Right renal cortex interstitium (tissue), 3 donors: ENCODE results near the gene BRMS1. TPM values are rescaled to one million over a fixed set of nuclear protein-coding genes. Genes with fewer than 3 reads are reported as not detected.
"Not testable (repeated sequence)": the region's sequence is repeated elsewhere in the genome, so short reads cannot be mapped to it uniquely, and the experiment has no call there.

Source experiments
- DNase-seq, 3 donors: peaks; one replicate each; pipeline ENCODE4 v3.0.0-alpha.2; 2013; ENCODE audit warnings: low read depth in 3 of 3, low spot score in 2 of 3
- polyA plus RNA-seq, 3 donors: library from polyadenylated mRNA; unstranded; fragments of 120-200 nt; gene quantifications; one replicate each; pipeline ENCODE4 v1.2.1, GENCODE V29; 2013; ENCODE audit not compliant: insufficient read length in 3 of 3

BRMS1 gene
- polyA plus RNA-seq, 3 donors: 30.7 to 32.0 (median 31.3) TPM

DNA sequence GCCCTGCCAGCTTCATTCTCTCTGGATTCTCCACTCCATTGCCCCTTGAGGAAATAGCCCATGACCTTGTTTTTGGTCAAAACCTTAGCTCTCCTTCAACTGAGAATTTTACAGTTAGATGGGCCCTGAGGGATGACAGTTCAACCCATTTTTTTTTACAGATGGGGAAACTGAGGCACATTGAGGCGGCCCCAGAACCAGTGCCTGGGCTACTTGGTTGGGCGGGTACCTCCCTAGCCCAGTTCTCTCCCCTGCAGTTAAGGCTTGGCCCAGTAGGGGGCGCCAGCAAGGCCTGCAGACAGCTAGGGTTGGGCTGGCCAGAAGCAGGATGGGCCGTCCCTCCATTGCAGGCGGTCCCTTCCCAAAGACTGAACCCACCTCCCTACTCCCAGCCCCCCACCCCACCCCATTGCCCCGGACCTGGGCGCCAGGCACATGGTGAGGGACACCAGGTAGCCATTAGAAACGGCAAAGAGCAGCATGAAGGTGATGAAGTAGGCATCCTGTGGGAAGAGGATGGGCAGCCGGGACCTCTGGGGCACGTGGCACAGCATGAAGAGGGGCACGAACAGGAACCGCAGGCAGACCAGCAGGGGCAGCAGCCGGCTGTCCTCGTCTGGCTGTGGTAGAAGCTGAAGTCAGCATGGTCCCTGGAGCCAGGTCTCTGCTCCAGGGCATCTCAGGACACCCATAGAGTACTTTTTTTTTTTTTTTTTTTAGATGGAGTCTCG is 19.1 kb upstream of the BRMS1 start:
- DNase-seq: no peak

DNA sequence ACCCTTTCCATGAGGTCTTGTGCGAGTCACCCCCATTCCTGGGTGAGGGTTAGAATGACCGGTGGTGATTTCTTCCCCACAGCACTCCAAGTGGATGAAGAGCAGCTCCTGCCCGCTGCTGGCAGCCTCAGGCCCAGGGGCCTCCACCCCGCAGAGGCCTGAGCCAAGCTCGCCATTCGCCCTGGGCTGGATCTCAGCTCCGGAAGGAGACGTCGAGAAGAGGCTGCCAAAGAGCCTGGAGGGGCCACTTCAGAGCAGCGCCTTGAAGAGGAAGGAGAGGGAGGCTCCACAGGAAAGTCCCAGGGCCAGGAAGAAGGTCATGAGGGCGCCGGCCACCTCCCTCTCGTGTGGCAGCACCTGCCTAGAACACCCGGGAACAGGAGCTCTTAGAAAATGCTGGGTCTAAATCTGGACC is 18.3 kb upstream of the BRMS1 start:
- no peak for DNase-seq

DNA sequence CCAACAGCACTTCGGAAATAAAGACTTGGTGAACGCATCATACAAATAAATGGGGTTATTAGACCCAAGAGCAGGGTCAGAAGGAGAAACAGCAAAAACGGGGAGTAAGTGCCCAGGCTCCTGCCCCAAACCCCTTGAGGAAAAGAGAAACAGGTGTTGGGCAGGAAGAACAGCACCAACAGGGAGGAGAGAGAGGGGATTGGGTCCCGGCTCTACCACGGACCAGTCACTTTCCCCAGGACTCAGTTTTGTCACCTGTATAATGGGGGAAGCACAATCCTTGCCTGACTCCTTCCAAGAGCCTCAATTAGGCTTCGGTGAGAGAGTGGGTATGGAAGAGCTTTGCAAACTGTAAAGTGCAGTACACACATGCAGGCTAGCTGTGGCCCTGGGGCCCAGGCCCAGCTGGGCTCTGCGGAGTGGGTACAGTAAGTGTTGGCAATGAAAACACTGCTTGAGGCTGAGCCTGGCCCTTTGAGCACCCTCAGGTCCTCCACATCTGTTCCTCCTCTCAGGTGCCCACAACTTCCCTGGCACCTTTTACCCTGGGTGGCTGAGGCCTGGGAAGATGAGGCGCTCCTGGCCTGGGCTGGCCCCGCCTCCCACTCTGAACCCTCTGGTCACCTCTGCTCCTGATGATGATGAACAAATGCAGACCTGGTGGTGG is 17.7 kb upstream of the BRMS1 start:
- no peak for DNase-seq

DNA sequence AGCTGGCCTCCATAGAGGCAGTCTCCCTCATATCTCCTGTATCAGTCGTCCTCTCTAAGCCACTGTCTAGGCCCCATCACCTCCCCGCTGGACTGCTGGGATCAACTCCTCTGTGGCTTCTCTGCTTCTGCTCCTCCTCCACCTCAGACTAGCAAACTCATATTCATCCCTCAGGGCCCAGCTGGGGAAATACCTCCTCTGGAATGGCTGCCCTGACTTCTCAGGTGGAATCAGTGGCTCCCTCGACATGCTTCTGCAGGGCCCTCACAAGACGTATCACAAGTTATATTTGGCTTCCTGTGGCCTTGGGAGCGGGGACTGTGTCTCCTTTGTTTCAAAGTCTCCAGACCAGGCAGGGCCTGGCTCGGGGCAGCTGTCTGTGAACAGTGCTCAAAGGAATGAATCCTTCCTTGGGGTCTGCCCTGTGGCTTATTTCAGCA is 16.6 kb upstream of the BRMS1 start:
- DNase-seq: no peak

DNA sequence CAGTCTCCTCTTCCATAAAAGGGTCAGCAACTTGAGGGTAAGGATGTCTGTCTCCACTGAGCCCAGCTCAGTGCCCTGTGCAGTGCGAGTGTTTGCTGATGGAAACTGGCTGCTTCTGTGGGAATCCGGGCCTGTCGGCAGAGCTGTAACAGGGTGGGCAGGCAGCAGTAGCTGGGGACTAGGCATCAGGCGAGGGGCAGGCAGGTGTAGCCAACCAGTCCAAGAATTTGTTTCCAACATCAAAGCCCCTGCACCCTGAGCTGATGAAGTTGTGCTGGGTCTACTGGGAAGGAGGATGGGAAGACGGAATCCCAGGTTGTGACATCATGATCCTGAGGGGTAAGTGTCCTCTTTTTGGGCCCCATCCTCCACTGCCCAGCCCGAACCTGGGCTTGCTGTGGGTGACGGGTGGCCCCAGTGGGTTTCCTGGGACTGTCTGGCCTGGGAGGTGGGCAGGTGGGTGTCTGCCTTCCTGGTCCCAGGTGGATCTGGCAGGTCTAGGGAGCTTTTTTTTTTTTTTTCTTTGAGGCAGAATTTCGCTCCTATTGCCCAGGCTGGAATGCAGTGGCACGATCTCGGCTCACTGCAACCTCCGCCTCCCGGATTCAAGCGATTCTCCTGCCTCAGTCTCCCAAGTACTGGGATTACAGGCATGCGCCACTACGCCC is 15.6 kb upstream of the BRMS1 start:
- no peak for DNase-seq

DNA sequence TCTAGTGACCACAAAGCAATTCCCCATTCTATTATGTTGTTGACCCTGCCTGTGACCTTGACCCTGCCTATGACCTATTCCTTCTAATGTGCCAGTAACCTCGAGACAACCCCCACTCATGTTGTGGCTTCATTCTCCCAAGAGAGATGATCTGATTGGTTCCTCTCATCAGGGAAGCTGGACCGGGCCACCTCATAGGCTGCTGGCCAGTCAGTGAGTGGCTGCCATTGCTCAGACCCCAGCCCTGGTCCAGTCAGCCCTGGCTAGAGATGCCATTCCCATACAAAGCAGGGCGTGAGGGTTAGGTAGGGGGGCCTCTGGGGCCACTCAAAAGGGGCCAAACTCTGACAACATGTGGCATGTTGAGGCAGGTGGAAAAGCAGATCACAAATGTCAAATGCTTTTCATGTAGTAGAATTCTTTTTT is 14.8 kb upstream of the BRMS1 start:
- no peak for DNase-seq

DNA sequence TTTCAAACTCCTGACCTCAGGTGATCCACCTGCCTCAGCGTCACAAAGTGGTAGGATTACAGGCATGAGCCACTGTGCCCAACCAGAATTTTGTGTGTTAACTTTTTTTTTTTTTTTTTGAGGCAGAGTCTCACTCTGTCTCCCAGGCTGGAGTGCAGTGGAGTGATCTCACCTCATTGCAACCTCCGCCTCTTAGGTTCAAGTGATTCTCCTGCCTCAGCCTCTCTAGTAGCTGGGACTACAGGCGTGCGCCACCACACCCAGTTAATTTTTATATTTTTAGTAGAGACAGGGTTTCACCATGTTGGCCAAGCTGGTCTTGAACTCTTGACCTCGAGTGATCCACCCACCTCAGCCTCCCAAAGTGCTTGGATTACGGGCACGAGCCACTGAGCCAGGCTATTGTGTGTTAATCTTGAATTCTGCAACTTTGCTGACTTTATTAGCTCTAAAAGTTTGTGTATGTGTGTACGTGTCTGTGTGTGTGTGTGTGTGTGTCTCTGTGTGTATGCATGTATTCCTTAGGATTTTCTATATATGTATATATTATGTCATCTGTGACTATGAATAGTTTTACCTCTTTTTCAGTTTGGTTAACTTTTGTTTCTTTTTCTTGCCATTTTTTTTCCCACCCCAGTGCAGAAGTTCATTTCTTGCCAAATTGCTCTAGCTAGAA is 5.8 kb upstream of the BRMS1 start:
- not testable (repeated sequence) for DNase-seq

DNA sequence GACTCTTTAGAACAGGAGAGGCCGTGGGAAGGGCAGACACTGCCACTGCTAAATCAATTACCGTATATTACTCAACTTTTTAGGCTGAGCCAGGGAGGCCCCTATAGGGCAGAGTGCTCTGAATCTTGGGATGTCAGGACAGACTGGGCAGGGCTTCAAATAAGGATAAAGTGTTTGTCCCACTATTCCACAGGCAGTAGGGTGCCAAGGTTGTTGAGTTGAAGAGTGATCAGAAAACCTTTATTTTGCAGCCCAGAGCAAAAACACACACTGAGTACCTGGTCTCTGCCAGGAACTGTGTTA is 4.1 kb upstream of the BRMS1 start:
- DNase-seq: no peak

DNA sequence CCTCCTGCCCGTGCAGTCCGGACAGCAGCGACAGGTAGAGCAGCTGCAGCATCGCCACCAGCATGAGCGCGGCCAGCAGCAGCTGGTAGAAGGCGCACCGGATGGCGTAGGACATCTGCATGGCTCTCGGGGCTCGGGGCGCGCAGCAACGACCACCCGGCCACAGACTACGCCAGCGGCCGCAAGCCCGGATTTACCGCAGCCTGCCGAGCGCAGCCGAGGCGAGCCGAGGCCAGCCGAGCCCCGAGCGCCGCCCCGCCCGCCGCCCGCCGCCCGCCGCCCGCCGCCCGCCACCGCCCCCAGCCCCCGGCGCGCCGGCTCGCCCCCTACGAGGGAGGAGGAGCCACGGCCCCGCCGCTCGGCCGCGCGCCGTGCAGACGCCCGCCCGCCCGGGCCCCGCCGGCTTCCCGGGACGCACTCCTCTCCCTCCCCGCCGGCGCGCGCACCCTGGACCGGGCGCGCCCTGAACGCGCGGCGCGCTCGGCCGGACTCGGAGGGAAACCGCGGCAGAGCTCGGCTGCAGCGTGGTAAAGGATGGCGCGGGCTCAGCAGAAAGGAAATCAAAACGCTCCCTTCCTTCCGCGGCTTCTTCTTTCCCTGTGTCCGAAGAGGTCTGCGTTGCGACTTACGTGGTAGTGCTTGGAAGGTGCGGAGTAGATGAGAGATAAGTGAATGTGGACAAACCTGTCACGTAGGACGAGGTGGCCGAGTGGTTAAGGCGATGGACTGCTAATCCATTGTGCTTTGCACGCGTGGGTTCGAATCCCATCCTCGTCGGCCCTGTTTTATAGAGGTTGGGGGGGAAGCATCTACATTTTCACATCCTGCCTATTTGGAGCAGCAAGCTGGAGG is 2.7 kb upstream of the BRMS1 start, which contains the start of gene B4GAT1:
Gene B4GAT1, minus strand, starts transcription at position 205 of the 852 bp plus-strand sequence. Its CDS starts 84 bp downstream, at position 121.
- DNase-seq: peak; percentile 86 to 89 (median 88)

DNA sequence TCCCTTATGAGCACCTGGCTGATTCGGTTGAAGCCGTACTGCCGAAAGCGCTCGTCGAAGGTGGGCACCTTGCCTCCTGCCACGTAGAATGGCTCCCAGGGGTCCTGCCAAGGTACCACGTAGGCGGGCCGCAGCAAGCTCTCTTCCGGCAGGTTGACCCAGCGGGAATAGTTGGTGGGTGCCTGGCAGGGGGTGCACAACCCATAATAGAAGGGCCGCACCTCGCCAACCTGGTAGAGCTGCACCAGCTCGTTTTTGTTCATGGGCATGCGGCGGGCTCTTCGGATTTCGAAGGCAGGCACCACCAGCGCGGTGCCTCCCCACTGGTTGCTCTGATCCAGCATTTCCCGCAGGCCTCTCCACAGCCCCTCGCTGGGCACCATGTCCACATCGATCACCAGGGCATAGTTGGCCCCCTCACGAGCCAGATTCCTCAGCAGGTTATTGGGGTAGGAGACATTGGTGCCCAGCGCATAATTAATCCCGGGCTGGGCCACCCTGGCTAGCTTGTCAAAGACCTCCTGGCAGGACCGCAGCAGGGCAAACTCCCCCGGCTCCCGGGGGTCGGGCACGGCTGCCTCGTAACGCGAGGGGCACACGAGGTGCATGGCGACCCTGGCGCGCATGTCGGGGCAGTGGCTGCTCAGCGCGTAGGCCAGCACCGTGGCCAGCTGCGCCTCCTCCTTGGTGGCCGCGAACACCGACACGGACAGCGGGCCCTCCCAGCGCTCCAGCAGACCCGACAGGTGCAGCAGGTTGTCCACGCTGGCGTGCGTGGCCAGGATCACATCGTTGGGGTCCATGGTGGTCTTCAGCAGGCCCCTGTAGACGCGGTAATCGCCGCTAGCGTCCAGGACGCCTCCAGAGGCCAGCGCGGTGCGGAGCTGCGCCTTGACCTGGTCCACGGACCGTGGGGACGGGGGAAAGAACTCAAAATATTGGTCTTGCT is 1.8 kb upstream of the BRMS1 start:
- DNase-seq: no peak

DNA sequence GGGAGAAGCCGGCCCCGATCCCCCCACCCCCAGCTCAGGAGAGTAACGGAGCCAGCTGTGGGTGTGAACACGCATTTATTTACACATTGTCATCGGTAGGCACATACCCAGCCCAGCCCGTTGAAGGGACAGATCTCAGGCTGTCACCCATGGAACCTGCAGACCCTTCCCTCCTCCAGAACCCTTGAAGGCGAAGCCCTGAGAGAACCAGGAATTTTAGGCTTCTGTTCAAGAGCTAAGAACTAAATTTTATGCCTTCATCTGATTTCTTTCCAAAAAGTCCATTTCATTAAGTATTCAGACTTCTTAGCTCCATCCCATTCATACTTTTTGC is 379 bp upstream of the BRMS1 start:
- DNase-seq: no peak

DNA sequence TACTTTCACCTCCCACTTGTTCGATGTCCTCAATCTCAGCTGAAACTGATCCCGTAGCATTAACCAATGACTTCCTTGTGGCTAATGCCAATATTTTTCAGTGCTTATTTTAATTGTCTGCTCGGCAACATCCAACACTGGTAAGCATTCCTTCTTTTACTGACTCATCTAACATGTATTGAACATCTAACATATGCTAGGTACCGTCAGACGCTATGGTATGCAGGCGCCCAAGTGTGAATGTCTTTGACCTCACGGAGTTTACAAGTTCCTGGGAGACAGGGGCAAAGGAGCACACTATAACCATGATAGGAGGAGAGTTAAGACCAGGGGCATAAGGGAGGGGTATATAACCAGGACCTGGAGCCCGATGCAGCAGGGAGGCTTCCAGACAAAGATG is 1.7 kb downstream of the BRMS1 start:
- DNase-seq: no peak

DNA sequence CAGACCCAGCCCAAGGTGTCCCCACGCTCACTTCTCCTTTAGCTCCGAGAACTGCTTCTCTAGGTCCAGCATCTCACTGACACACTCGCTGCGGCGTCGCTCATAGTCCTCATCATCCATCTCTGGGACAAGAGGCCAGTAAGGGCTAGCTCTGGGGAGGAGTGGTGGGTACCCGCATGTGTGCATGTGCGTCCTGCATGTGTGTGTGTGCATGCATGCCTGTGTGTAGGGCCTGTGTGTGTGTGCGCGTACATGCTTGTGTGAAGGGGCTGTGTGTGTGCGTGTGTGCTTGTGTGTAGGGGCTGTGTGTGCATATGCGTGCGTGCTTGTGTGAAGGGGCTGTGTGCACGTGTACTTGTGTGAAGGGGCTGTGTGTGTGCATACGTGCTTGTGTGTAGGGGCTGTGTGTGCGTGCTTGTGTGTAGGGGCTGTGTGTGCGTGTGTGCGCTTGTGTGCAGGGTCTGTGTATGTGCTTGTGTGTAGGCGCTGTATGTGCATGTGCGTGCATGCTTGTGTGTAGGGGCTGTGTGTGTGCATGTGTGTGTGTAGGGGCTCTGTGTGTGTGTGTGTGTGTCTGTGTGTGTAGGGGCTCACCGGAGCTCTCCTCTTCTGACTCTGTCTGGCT is 3.3 kb downstream of the BRMS1 start:
- DNase-seq: no peak

DNA sequence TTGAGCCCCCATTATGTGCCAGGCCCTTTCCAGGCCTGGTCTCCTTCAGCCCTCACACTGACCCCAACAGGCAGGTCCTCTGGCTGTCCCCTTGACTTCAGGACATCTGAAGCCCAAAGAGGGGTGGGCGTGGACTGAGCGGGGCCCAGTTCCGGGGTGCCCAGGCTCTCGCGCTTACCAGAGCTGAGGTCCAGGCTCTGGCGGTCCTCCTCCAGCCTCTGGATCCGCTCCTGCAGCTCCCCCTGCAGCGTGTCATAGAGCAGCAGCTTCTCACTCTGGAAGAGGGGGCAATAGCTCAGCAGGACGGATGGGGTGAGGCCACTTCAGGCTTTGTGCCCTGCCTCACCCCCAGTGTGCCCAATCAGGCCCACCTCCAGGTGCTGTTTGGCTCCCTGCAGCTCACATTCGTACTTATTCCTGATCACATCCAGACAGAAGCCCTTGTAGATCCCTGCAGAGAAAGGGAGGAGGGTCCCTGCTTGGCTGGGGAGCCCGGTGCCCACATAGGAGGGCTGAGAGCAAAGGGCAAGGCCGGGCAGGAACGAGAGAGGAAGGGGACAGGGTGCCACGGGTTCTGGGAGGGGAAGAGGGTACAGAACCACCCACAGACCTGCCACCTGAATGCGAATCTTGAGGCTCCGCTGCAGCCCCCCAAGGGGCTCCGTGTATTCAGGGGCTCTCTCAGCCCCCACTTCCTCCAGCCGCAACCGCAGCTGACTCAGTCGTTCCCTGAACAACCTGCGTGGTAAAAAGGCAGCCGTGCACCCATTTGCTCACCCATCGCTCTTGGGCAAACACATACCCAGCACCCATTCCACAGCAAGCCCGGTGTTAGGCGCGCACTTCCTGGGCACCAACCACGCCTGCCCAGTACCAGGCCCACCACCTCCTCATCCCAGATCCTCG is 4.1 kb downstream of the BRMS1 start:
- no peak for DNase-seq

DNA sequence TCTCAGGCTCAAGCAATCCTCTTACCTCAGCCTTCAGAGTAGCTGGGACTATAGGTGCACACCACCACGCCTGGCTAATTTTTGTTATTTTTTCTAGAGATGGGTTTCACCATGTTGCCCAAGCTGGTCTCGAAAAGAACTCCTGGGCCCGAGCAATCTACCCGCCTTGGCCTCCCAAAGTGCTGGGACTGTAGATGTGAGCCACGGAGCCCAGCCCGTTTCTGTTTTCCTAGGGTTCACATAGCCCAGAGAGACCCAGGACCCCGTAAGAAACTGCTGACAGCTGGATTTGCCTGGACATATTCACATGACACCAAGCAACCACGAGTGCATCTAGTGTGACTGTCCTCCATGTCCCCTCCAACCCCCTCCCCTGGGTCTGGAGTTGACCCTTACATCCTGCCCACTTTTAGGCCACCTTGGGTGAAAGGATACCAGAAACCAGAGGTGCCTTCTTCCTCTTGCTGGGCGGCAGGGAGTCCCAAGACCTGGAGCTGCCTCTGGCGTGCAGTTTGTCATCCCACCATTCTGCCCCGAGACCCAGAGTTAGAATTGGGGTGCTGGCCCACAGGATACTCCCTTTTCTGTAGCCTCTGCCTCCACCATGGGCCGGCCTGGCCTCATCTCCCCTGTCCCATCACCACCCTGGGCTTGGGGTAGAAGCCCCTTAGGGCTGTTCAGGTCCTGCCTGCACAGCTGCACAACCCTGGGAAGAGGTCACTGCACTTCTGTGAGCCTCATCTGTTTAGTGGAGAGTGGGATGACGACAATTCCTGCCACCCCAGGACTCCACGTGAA is 5.0 kb downstream of the BRMS1 start:
- DNase-seq: no peak

DNA sequence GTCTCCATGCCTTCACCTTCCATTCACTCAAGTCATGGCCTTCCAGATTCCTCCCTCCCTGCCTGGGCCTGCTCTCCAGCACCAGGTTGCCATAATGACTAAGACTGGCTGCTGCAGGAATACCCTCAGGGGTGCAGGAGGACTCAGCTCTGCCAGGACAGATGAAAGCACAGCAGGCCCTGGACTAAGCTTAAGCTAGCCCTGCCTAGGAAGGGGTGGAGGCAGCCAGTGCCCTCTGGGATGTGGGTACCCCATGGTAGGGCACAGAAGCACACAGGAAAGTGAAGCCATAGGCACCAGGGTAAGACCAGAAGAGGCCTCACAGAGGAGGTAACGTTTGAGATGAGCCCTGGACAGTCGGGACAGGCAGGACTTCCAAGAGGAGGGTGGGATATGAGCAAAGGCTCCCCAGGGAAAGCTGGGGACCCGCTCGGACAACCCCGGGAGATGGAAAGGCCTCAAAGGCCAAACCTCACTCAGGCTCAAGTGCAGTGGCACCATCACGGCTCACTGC is 5.7 kb downstream of the BRMS1 start:
- DNase-seq: no peak
